ENCODE measurements around the gene TMEM121B. TPM values are rescaled to one million over a fixed set of nuclear protein-coding genes. Genes with fewer than 3 reads are reported as not detected.

Gene TMEM121B
- total RNA-seq, 3 donors from 2014 or later: 0.09 to 0.58 (median 0.54) TPM

- no peak for TF ChIP-seq CTCF (IDR thresholded peaks at IDR 0.05)
- no peaks in the 10 kb centered on the region for H3K9me3 ChIP-seq
- H3K4me3 ChIP-seq: no peak overlapping the region
- ATAC-seq (no peak), DNase-seq (no peak)
- H3K36me3 ChIP-seq (ENCODE audit: low read depth): no peaks in the 10 kb centered on the region
- no peaks in the 10 kb centered on the region for H3K4me1 ChIP-seq (ENCODE audit: low read depth)
- intact Hi-C loops (cut with DNase I, micrococcal nuclease): no loop called here
Observed at GRCh38 chr22:17137170-17137569, 16.0 kb upstream of the TMEM121B start.

- ATAC-seq: no peak
- no peaks in the 10 kb centered on the region for H3K4me1 ChIP-seq (ENCODE audit: low read depth)
- no peaks in the 10 kb centered on the region for H3K36me3 ChIP-seq (ENCODE audit: low read depth)
- TF ChIP-seq CTCF (IDR thresholded peaks at IDR 0.05): no peak
- intact Hi-C loops (cut with DNase I, micrococcal nuclease): no loop called here
- H3K9me3 ChIP-seq: no peaks in the 10 kb centered on the region
- DNase-seq: no peak
- no peak overlapping the region for H3K4me3 ChIP-seq
Observed at GRCh38 chr22:17135153-17135760, 14.1 kb upstream of the TMEM121B start.

GRCh38 chr22:17133137-17133536 is 12.0 kb upstream of the TMEM121B start:
- Histone ChIP-seq H3K4me3 (no peak overlapping the region), H3K9me3 (no peaks in the 10 kb centered on the region), H3K4me1 (ENCODE audit: low read depth) (no peaks in the 10 kb centered on the region), H3K36me3 (ENCODE audit: low read depth) (no peaks in the 10 kb centered on the region)
- TF ChIP-seq CTCF (IDR thresholded peaks at IDR 0.05): no peak
- ATAC-seq: no peak
- no peak for DNase-seq
- intact Hi-C loops (cut with DNase I, micrococcal nuclease): no loop called here

- H3K4me1 ChIP-seq (ENCODE audit: low read depth): no peaks in the 10 kb centered on the region
- intact Hi-C loops (cut with DNase I, micrococcal nuclease): no loop called here
- TF ChIP-seq CTCF (IDR thresholded peaks at IDR 0.05): no peak
- H3K36me3 ChIP-seq (ENCODE audit: low read depth): no peaks in the 10 kb centered on the region
- no peak for DNase-seq
- no peak overlapping the region for H3K4me3 ChIP-seq
- ATAC-seq: no peak
- H3K9me3 ChIP-seq: no peaks in the 10 kb centered on the region
Observed at GRCh38 chr22:17132112-17132511, 11.0 kb upstream of the TMEM121B start.

- Histone ChIP-seq H3K9me3 (no peaks in the 10 kb centered on the region), H3K4me1 (ENCODE audit: low read depth) (no peaks in the 10 kb centered on the region), H3K36me3 (ENCODE audit: low read depth) (no peaks in the 10 kb centered on the region), H3K4me3 (no peak overlapping the region)
- TF ChIP-seq CTCF (IDR thresholded peaks at IDR 0.05): no peak
- DNase-seq: no peak
- intact Hi-C loops (cut with DNase I, micrococcal nuclease): no loop called here
- ATAC-seq: no peak
Observed at GRCh38 chr22:17131686-17132085, 10.5 kb upstream of the TMEM121B start.

- Histone ChIP-seq H3K4me3 (no peak overlapping the region), H3K4me1 (ENCODE audit: low read depth) (no peaks in the 10 kb centered on the region), H3K36me3 (ENCODE audit: low read depth) (no peaks in the 10 kb centered on the region), H3K9me3 (no peaks in the 10 kb centered on the region)
- TF ChIP-seq CTCF (IDR thresholded peaks at IDR 0.05): no peak
- no peak for ATAC-seq
- no peak for DNase-seq
- intact Hi-C loops (cut with DNase I, micrococcal nuclease): no loop called here
Observed at GRCh38 chr22:17130199-17130598, 9.0 kb upstream of the TMEM121B start.

All from mucosa of descending colon (tissue), 3 donors.